Fibroblast of gingiva (primary cell): ENCODE data around the gene TFF3.

Experiments
- DNase-seq: peaks from one replicate; pipeline ENCODE4 v3.0.0-alpha.2; 2011; ENCODE audit warnings: low read depth

TFF3 gene

DNA sequence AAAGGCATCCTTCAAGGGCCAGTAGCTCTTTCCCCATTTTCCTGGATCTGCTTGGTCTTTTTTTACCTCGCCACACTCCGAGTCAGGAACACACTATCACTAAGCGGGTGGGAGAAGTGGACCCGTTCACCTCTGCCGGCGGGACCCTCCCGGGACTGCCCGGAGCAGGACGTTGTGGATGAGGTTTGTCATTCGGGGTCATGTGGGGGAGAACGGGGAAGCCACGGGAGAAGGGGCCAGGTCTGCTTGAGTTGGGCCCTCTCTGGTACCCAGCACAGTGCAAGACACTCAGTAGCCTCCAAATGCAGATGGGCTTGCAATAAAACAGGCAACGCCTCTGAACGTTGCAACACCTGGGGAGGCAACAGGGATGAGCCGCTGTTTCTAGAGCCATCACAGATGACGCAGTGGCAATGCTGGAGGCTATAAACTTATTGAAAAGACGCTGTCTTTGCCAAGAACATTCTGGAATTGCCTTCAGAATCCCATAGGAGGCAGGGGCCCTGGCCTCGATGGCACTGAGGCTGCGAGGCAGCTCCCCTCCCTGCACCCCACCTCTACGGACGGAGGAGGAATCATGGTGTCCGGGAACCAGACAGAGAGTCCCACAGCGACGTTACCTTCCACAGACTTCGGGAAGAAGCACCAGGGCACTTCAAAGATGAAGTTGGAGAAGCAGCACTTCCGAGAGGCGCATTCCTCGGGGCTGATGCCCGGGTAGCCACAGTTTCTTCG lies 31.8 kb upstream of the TFF3 start:
- DNase-seq: no peak

DNA sequence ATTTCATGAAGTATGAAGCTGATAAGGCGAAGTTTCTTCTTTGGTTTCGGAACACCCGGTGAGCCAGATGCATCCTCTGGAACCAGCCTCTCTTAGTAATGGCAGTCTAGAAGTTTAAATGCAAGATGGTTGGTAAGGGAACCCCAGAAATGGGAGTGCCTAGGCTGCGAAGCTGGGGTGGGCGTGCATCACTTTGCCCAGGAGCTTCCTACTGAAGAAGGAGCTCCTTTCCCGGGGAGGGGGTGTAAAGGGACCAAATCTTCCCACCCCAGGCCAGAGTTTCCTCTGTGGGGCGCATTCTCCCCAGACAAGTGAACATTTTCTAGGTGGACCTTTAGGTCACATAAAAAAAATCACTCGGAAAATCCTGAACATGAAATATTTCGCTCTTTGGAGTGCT lies 31.2 kb upstream of the TFF3 start:
- no peak for DNase-seq

DNA sequence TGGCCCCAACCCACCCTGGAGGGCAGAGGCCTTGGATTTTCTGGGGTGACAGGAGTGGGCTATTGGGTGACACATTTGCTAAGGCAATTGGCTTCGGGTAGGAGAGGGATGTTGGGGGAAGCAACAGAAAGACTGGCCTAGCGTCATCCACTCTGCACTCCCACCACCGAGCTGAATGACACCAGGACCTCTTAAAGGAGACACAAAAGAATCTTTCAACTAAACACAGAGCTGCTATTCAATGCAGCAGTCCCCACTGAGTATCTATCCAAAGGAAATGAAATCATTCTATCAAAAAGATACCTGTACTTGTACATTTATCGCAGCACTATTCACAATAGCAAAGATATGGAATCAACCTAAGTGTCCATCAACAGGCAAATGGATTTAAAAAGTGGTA lies 29.4 kb upstream of the TFF3 start:
- no peak for DNase-seq

DNA sequence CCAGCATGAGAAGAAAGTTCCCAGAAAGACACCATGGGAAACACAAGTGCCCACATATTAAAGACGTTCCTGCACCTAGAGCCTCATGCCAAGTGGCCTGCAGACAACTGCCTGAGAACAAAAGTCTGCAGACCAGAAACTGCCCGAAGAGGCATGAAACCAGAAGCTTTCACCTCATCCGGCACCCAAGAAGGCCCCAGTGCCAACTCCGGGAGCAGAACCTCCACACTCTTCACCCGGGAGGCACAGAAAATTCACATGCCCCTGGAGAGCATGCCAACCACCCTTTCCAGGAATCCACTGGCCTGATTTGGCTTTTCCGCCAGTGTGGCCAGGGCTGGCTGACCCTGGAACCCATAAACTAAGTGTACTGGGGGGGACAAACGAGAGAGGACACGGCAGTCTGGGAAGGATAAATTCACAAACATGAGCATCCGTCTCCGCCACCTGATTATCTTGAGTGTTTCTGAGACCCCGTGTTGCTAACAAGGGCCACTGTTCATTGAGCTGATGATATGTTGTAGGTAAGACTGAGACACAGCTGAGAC lies 28.8 kb upstream of the TFF3 start:
- DNase-seq: no peak

DNA sequence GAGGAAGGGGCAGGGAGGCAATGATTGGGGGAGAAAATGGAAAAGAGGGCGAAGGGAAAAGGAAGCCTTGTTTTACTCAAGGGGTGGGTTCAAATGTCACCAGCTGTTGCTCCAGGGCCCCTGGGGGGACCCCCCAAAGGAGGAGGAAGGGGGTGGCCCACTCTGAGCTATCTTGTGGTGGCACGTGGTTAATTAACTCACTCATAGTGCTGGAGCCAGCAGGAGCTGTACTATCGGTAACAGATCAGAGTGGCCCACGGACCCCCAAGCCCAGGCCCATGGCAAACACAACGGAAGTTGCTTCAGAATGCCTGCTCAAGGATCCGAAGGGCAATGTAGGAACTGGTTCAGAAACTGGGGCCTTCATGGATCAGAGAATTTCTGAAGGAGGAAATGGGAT lies 28.3 kb upstream of the TFF3 start:
- no peak for DNase-seq

DNA sequence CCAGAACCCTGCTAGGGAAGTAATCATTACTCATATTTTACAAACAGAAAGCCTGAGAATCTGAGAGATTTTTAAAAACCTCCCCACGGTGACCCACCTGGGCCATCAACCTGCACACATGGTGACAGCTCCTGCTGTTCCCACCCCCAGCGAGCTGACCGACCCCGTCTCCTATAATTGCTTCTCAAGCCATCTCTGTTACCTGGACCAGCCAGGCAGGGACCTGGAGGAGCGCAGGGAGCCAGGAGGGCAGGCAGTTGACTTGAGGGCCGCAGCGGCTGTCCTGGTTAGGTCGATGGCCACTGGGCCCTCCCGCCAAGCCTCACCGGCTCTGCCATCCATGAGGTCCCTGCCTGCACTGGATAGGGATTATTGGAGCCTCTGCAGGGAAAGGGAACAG lies 27.9 kb upstream of the TFF3 start:
- DNase-seq: no peak

DNA sequence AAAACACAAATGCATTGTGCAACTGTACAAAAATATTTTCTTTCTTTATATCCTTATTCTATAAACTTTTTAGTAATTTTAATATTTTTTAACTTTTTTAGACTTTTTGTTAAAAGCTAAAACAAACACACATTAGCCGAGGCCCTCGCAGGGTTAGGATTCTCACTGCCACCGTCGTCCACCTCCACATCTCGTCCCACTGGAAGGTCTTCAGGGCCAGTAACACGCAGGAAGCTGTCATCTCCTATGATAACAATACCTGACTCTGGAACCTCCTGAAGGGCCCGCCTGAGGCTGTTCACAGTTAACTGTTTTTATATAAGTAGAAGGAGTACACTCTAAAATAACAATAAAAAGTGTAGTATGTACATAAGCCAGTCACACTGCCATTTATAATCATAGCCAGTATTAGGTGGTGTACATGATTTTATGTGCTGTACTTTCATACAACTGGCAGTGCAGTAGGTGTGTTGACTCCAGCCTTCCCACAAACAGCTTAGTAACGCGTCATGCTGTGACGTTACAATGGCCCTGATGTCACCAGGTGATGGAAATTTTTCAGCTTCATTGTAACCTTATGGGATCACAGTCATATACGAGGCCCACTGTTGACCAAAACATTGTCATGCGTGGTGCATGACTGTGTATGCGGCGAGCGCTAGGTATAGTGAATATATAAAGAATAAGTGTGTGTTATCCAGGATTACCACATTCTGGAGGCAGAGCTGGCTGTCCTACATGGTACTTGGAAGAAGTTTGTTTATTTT lies 26.8 kb upstream of the TFF3 start:
- no peak for DNase-seq

DNA sequence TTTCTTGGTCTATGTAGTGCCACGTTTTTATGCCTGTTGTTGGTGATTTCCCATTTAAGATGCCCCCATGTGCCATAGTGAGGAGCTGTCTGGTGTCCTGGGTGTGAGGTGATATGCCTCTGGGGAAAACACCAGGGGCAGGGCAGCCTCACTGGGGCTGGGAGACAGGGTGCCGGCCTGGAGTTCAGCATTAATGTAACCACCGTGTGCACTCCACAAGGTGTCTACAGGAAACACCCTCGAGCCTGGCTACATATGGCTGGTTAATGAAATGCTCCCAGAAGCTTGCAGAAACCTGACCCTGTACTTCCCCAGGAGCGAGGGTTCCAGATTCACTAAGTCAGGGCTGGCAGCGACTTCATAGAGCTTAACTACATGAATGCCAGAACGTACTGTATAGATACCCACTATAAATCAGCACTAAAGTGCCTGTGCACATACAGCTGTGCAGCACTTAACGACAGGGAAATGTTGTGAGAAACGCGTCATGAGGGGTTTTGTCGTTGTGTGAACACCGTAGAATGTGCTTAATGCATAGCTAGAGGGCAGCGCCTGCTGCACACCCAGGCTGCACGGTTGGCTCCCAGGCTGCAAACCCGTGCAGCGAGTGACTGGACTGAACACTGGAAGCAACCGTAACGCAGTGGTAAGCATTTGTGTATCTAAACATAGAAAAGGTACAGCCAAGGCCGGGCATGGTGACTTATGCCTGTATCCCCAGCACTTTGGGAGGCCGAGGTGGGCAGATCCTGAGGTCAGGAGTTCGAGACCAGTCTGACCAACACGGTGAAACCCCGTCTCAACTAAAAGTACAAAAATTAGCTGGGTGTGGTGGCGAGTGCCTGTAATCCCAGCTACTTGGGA lies 25.2 kb upstream of the TFF3 start:
- no peak for DNase-seq

DNA sequence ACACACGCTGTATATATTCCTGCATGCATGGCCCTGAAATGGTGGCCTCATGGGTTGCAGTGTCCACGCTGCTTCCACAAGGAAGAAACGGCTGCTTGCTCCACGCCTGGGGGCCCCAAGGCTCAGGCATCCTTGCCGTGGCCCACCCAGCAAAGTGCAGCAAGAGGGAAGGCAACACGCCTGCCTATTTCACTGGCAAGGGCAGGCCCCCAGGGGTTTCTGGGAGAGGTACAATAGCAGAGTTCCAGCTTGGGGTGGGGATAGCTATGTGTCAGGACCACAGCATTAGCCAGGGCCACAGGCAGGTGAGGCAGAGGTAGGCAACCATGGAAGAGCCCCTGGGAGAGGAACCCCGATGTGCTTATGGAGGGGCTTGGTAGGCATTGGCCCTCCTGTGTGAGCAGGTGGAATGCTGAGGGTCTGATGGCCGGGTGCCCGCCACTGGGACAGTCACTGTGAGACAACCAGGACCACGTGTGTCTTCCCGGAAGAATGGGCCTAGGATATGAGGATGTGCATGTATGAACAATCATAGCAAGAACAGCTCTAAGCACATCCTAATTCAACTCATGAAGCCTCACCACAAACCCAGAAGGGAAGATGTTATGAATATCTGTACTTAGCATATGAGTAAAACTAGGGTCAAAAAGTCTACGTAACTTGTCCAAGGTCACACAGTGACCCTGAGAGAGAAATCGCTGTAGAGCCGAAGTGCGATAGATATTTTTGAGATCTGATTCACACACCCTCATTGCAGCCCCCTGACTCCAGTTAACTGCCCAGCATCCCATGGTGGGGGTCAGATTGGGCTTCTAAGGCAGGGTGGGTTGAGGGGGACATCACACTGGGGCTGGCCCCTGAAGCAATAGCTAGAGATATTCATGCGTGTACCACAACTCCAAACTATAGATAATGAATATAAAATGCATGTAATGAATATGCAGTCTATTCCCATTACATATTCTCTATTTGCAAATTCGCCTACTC lies 23.8 kb upstream of the TFF3 start:
- no peak for DNase-seq

DNA sequence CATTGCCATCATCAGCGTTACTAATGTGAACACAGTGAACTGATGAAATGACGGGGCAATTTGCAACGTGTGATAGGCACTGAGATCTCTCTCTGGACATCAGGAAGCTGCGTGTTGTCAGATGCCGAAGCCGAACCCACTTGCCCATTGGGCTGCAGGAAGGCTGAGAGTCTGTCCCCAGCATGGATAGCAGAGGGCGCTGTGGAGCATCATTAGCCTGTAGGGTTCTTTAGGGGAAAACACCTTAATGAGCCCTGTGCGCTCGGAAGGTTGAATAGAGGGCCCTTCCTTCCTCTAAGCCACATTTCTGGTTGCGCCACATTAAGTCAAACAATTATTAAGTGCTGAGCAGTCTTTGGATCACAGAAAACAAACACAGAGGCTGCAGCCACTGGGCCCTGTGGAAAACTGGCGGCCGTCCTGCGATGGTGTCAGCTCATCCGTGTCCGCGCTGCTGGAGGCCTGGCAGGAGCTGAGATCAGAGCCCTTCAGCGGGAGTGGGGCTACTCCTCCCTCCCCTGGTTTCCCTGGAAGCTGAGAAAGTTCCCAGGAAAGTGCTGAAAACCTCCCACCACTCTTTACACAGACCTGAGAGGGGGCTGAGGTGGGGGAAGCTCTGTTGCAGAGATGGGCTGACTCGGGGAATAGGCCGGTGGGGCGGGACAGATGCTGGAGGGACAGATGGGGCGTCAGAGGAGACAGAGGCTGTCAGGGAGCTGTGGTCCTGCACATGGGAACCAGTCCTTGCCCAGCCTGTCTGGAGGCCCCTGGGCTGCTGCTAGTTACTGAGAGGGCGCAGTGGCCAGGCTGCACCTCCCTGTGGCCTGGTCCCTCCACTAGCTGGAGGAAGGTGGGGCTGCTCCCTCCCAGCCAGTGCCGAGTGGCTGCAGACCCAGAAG lies 22.9 kb upstream of the TFF3 start:
- DNase-seq: peak; percentile 12

DNA sequence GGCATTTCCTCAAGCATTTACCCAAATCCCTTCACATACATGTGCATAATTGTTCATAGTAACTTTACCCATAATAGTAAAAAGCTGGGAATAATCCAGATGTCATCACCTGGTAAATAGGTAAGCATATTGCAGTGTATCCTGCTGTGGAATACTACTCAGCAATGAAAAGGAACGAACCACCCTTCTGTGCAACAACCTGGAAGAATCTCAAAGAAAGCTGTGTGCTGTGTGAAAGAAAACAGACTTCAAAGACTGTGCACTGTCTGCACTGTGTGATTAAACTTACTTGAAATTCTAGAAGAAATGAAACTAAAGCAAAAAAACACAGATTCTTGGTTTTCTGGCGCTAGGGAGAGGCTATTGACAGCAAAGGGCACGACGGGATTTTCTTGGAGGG lies 22.1 kb upstream of the TFF3 start:
- no peak for DNase-seq

DNA sequence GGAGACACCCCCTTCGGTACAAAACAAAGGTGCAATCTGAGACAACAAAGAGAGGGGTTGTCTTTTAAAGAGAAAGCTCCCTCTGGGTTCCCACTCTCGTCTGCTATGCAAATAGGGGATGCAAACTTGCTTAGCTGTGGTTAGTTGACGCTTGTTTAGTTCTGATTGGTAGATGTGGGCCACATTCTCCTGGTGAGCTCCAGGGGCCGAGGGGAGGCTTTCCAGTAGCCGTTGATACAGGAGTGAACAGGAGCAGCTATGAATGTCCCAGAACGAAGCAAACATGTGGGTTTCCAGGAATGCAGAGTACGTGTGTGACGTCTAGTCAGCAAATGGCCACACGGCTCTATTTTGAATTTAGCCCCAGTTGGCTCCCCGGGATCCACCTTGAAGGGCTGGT lies 20.8 kb upstream of the TFF3 start:
- DNase-seq: no peak

DNA sequence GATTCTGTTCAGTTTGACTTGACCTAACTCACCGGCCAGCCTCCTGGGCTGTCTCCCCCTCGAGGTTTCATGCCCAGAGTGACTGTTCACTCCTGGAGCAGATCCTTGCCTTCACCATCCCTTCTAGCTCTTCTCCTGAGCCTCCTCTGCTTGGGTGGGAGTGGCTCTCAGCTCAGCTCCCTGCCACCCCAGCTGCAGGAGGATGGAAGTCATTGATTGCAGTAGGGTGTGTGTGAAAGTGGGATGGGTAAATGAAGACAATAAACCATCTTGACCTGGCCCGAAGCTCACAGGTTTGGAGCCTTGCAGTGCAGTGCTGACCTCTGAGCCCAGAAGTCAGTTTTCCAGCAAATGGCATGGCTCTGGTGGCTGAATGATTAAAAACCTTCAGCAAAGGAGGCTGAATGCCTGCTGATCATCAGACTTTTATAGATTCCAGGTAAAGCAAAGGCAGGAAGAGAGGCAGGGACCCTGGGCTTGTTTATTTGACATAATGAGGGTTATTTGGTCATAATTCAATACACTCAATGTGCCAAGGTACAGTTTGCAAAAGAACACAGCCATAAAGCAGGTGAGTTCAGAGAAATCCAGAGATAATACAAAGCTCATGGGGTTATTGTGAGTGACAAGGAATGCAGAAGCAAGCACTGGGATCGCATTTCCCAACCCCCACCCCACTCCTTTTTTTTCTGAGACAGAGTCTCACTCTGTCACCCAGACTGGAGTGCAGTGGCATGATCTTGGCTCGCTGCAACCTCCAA lies 17.5 kb upstream of the TFF3 start:
- DNase-seq: no peak

DNA sequence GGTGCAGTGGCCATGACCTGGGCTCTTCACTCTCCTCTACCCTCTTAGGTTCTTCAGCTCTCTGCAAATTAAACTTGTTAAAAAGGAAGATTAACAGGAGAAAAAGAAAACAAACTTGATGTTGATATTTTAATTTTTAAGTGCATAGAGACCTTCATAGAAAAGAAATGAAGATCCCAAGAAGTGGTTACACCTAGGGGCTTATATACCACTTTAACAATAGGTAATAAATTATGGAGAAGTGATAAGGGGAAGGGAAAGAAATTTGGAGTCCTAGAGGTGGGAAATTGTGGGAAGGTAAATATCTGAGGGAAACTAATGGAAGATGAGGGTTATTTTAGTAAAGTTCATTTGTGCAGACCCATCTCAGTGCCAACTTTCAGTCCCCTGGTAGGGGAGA lies 16.5 kb upstream of the TFF3 start:
- no peak for DNase-seq

DNA sequence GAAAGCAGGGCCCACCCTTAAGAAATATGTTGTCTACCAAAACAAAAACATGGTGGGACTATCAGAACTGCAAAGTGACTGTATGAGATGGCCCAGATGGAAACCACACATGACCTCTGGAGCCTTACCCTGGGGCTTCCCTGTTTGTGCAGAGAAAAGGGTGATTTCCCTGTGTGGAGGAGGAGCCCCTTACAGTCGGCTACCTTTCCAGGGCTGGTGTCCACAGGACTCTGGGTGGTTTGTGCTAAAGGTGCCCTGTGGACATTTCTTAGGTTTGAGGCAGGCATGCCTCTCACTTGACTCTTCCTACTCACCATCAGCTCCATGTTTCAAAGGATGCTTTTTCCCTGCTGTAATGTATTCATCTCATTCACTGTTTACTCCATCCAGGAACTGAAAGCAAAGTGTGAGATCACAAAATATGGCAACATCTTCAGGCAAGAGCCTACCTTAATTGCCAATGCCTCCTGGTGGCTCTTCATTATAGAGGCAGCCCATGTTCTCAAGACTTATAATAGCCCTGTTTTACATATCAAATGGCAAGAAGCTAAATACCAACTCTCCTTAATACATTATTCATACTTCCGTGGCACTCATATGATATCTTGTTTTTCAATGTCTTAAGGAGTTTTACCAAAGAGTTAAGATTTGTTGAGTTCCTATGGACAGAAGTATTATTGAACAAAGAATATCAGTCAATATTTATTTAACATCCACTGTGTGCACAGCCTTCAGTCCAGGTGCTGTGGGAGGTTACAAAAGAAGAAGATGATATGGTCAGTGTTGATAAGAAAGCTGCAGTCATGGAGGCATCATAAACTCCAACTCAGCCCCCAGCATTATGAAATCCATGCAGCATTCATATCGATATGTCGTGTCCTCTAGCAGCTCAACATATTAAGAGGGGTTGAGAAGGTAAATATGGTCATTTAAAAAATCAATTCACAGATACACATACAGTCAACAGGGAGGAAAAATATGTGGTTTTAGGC lies 15.5 kb upstream of the TFF3 start:
- DNase-seq: no peak

DNA sequence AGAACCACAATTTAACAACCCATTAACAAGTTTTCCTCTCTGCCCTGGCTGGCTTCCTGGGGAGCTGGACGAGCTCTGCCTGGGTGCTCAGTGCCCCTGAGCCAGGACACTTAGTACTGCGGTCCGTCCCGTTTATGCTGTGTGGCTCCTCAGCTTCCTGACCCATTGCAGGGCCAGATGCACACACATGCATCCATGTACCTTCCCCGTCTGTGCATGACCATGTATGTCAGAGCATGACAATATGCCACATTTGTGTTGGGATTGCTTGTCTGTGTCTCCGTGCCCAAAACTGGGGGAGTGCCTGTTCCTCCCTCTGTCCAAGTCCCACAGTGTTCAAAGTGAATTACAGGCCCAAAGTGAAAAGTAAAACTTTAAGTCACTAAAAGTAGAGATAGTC lies 9.7 kb upstream of the TFF3 start:
- no peak for DNase-seq

DNA sequence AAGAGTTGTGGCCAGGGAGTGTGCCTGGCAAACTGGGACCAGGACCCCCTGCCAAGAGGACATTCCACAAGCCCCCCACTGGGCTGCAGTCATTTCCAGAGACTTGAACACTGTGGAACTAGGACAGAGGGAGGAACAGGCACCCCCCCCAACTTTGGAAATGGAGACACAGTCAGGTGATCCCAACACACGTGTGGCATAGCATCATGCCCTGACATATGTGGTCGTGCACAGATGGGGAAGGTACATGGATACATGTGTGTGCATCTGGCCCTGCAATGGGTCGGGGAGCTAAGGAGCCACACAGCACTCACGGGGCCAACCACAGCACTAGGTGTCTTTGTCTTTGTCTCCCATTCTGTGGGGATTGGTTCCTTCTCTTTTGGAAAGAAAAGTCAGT lies 6.6 kb upstream of the TFF3 start:
- DNase-seq: no peak

DNA sequence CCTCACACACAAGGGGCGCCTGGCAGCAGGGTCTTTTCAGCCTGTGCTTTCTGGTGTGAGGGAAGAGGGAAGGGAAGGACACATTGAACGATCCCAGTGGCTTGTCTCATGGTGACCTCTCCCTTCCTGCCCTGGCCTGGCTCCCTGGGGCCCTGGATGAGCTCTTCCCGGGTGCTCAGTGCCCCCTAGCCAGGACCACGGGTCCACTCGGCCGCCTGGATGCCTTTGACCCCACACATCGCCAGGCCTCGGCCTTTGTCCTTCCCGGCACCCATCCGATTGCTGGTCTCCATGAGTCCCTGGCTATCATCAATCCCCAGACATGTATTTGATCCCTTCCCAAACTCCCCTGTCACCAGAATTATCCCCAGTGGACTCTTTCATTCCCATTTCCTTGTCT lies 6.0 kb upstream of the TFF3 start:
- DNase-seq: no peak
